Karpas-422 (cell line): ENCODE results near the gene DBNL. TPM values are rescaled to one million over a fixed set of nuclear protein-coding genes. Genes with fewer than 3 reads are reported as not detected.

Experiments used
- DNase-seq: peaks from one replicate; pipeline ENCODE4 v3.0.0-alpha.2; 2015
- H2AFZ ChIP-seq: fragments of 200-600 bp; sonication (generic); 2 replicates; pipeline ENCODE4 v1.6.1; 2014; ENCODE audit warnings: antibody characterized with exemption, low read length, mixed read lengths
- H3K27ac ChIP-seq: fragments of 200-600 bp; sonication (generic); 2 replicates; pipeline ENCODE4 v1.5.1; 2014; ENCODE audit warnings: mild to moderate bottlenecking, low read length, moderate library complexity
- H3K27me3 ChIP-seq: fragments of 200-600 bp; sonication (generic); 2 replicates; pipeline ENCODE4 v1.6.1; 2014; ENCODE audit warnings: low read length, mixed read lengths
- H3K36me3 ChIP-seq: fragments of 200-600 bp; sonication (generic); 2 replicates; pipeline ENCODE4 v1.6.1; 2014; ENCODE audit warnings: low read length, mixed read lengths; ENCODE audit not compliant: insufficient read depth
- H3K4me1 ChIP-seq: fragments of 200-600 bp; sonication (generic); 2 replicates; pipeline ENCODE4 v1.6.1; 2014; ENCODE audit warnings: mild to moderate bottlenecking, low read length, mixed read lengths
- H3K4me2 ChIP-seq: fragments of 200-600 bp; sonication (generic); 2 replicates; pipeline ENCODE4 v1.6.1; 2014; ENCODE audit warnings: low read length, low read depth, mild to moderate bottlenecking; ENCODE audit not compliant: poor library complexity, severe bottlenecking
- H3K4me3 ChIP-seq: fragments of 200-600 bp; sonication (generic); 2 replicates; pipeline ENCODE4 v1.5.1; 2014; ENCODE audit warnings: mild to moderate bottlenecking, antibody characterized with exemption, low read length, mixed read lengths
- H3K79me2 ChIP-seq: fragments of 200-600 bp; sonication (generic); 2 replicates; pipeline ENCODE4 v1.6.1; 2014; ENCODE audit warnings: mild to moderate bottlenecking, low read length, mixed read lengths
- H3K9ac ChIP-seq: fragments of 200-600 bp; sonication (generic); 2 replicates; pipeline ENCODE4 v1.6.0; 2014; ENCODE audit warnings: low read length
- H3K9me2 ChIP-seq: fragments of 200-600 bp; sonication (generic), shearing (Covaris generic); replicated peaks from 2 replicates; pipeline ENCODE4 v1.6.0; 2014; ENCODE audit warnings: mild to moderate bottlenecking, low read length, moderate library complexity; ENCODE audit not compliant: insufficient read depth
- H3K9me3 ChIP-seq: fragments of 300-700, 200-600 bp; sonication (generic); 2 replicates; pipeline ENCODE4 v1.6.1; 2014; ENCODE audit warnings: low read length, mixed read lengths
- H4K20me1 ChIP-seq: fragments of 200-600 bp; sonication (generic); 2 replicates; pipeline ENCODE4 v1.6.1; 2014; ENCODE audit warnings: mild to moderate bottlenecking, antibody characterized with exemption, low read length, low read depth; ENCODE audit not compliant: insufficient read depth
- total RNA-seq: library from RNA; depleted of rRNA; stranded (reverse); fragments of >200 nt; shearing (Covaris generic); gene quantifications from 2 replicates; pipeline ENCODE4 v1.2.3, GENCODE V29; 2014; ENCODE audit warnings: low replicate concordance

Gene DBNL
- total RNA-seq, 1 experiment from 2014 or later = 116 TPM

DNA sequence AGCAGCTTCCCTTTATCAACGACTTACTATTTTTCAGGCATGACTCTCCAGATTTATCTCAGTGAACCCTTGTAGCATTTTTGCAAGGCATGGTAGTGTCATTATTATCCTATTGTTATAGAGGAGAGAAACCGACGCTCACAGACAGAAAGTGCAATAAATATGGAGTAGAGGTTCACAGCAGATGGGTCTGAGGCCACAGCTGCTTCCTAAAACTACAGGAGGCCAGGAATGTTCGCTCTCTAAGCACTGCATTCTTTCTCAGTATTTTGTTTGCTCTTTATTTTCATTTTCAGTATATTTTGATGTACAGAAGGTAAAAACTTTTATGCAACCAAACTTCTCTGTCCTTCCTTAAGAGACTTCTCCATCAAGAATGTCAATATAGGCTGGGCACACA, 55.2 kb downstream of the DBNL start:
- Histone ChIP-seq H3K79me2 (no peaks in the 10 kb centered on the region), H3K9me3 (no peaks in the 10 kb centered on the region), H3K36me3 (no peaks in the 10 kb centered on the region), H3K4me1 (peaks cover 57% of the 10 kb centered on the region), H2AFZ (no peak overlapping the region), H3K27ac (peak overlapping the region; percentile 54; the same call in 1 of the 2 replicates), H3K27me3 (no peaks in the 10 kb centered on the region), H3K4me2 (no peak overlapping the region), H3K9ac (no peak overlapping the region), H3K4me3 (no peak overlapping the region), H3K9me2 (no peaks in the 10 kb centered on the region), H4K20me1 (no peaks in the 10 kb centered on the region)
- no peak for DNase-seq

DNA sequence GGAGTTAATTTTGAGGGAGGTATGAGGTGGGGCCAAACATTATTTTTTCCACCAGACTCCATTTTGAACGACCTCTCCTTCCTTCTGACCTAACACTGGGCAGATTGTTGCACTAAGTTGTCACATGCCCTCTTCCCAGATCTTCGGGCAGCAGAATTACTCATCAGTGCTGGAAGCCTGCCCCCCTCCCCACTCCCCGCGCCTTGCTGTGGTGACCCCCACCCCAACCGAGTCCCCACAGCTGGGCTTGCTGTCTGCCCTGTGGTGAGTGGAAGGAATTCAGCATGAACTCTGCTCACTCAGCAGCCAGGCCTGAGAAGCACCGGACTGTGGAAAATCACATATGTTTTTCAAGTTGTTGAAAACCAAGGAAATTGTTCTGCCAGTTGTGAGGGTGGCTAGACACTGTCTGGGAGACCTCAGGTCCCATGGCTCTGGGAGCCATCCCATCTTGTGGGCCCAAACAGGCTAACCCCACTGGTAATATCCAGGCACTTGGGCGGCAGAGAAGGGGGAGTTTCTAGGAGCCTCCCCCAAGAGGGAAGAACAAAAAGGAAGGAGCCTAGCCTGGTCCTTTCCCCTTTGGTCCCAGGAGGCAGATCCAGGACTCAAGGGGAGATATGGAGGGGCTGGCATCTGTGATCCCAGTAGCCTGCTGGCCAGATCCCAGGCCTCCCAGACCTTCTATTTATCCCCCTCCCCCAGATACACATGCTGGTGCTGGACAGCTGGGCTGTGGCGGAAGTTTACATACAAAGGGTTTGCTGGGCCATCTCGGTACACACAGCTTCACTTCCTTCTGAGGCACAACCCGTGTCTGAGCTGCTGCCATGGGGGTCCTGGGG, 56.2 kb downstream of the DBNL start:
- H2AFZ ChIP-seq = peak overlapping the region; percentile 79; the same call in 1 of the 2 replicates
- H3K4me2 ChIP-seq = peak overlapping the region; percentile 35

GRCh38 chr7:44101303-44101965, 56.9 kb downstream of the DBNL start:
- Histone ChIP-seq H3K27me3 (no peaks in the 10 kb centered on the region), H3K79me2 (no peaks in the 10 kb centered on the region), H3K9ac (peak overlapping the region; percentile 15), H3K9me3 (no peaks in the 10 kb centered on the region), H3K4me2 (peak overlapping the region; percentile 35), H3K27ac (peak overlapping the region; percentile 53; the same call in 1 of the 2 replicates), H2AFZ (peak overlapping the region; percentile 79; the same call in 1 of the 2 replicates), H3K4me1 (peaks cover 45% of the 10 kb centered on the region), H4K20me1 (no peaks in the 10 kb centered on the region), H3K36me3 (no peaks in the 10 kb centered on the region), H3K4me3 (no peak overlapping the region), H3K9me2 (no peaks in the 10 kb centered on the region)
- DNase-seq = no peak

More for the DNA sequence above, 56.2 kb downstream of the DBNL start:
- Histone ChIP-seq H3K4me3 (no peak overlapping the region), H3K9me2 (no peaks in the 10 kb centered on the region), H3K9me3 (no peaks in the 10 kb centered on the region), H4K20me1 (no peaks in the 10 kb centered on the region), H3K4me1 (peaks cover 51% of the 10 kb centered on the region), H3K9ac (peak overlapping the region; percentile 15), H3K27me3 (no peaks in the 10 kb centered on the region), H3K27ac (peak overlapping the region; percentile 53; the same call in 1 of the 2 replicates), H3K36me3 (no peaks in the 10 kb centered on the region), H3K79me2 (no peaks in the 10 kb centered on the region)
- DNase-seq = no peak

DNA sequence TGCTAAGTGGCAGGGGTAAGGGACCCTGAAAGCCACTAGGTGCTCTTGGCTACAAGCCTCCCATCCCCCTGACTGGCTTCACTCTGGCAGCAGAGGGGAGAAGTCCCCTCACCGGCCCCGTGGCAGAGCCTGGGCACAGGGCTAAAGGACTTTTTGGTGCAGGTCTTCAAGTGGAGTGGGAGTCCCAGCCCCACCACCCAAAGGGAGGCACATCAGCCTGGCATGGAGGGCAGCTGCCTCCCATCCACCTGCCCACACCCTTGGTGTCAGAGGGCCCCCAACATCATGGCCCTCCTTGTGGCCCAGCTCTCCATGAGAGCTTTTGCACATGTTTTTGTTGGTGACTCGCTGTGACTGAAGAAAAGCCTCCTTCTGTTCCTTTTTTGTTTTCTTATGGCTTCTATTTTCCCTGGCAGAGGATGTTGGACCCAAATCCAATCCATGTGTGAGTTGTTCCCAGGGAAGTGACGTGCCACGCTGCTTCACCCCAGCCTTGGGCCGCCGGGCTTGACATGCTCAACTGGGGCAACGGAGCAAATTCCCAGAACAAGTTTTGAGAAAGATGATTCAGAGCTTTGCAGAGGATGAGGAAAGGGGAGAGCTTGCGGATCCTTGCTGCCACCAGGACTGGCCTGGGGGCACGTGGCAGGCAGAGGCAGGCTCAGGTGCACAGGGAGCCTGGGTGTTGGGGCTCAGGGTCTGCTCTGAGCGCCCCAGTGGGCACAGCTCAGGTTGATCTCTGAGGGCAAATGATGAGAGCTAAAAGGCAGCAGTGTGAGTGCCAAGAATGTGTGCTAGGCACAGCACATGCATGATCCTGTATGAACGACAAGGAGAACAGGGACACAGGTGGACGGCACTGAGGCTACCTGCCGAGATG, 57.7 kb downstream of the DBNL start:
- no peak overlapping the region for H3K27ac ChIP-seq
- no peaks in the 10 kb centered on the region for H4K20me1 ChIP-seq
- H3K9me2 ChIP-seq = no peaks in the 10 kb centered on the region
- no peak overlapping the region for H3K4me3 ChIP-seq
- H3K9ac ChIP-seq = no peak overlapping the region
- H3K27me3 ChIP-seq = no peaks in the 10 kb centered on the region
- H2AFZ ChIP-seq = no peak overlapping the region
- no peak overlapping the region for H3K4me2 ChIP-seq
- no peaks in the 10 kb centered on the region for H3K9me3 ChIP-seq
- DNase-seq = no peak
- H3K79me2 ChIP-seq = no peaks in the 10 kb centered on the region
- peaks cover 37% of the 10 kb centered on the region for H3K4me1 ChIP-seq
- H3K36me3 ChIP-seq = no peaks in the 10 kb centered on the region

DNA sequence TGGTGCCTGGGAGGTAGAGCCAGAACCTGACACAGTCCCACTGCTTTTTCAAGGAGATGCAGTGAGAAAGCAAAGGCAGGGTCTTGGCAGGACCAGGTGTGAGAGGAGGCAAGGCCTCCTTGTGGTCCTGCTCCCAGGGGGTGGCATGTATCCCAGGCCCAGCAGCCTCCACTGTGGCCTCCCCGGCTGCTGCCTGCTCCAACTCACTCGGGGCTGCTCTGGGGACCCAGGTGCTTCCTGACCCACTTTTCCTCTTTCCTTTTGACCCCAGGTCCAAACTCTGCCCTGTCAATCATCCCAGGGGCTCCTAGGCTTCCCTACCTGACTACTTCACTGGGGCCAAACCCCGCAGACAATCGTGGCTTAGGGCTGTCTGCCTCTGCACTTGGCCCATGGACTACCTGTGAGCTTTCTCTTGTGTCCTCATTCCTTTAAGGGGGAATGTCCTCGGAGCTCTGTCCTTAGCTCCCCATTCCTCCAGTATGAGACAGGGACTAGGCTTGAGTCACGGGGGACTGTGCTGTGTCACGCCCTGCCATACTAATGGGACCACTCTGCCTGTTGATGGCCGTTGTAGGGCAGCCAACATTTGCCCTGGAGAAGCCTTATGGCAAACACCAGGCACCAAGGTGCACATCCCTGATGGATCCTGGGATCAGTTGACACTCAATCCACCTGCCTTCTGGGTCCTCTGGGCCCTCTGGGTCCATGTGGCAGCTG, 58.5 kb downstream of the DBNL start:
- DNase-seq = no peak
- no peak overlapping the region for H3K27ac ChIP-seq
- H3K4me1 ChIP-seq = peaks cover 29% of the 10 kb centered on the region
- H3K4me2 ChIP-seq = no peak overlapping the region
- no peaks in the 10 kb centered on the region for H3K36me3 ChIP-seq
- H4K20me1 ChIP-seq = no peaks in the 10 kb centered on the region
- H3K27me3 ChIP-seq = no peaks in the 10 kb centered on the region
- H2AFZ ChIP-seq = no peak overlapping the region
- H3K9ac ChIP-seq = no peak overlapping the region
- no peaks in the 10 kb centered on the region for H3K9me3 ChIP-seq
- H3K79me2 ChIP-seq = no peaks in the 10 kb centered on the region
- no peaks in the 10 kb centered on the region for H3K9me2 ChIP-seq
- H3K4me3 ChIP-seq = no peak overlapping the region

DNA sequence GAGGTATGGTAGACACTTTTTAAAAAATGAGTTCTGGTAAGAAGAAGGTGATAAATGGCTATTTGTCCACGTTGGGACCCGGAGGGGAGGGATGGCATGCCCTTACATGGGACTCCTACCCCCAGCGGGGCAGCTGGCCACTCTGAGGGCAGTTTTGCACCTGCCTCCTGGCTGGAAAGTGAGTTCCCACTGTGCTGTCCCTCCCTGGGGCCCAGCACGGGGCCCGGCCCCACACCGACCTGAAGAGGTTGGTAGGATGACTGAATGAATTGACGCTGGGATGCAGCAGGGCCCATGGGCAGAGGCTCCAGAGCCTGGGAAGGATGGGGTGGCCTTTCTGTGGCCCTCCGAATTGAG, 59.0 kb downstream of the DBNL start:
- no peak overlapping the region for H2AFZ ChIP-seq

DNA sequence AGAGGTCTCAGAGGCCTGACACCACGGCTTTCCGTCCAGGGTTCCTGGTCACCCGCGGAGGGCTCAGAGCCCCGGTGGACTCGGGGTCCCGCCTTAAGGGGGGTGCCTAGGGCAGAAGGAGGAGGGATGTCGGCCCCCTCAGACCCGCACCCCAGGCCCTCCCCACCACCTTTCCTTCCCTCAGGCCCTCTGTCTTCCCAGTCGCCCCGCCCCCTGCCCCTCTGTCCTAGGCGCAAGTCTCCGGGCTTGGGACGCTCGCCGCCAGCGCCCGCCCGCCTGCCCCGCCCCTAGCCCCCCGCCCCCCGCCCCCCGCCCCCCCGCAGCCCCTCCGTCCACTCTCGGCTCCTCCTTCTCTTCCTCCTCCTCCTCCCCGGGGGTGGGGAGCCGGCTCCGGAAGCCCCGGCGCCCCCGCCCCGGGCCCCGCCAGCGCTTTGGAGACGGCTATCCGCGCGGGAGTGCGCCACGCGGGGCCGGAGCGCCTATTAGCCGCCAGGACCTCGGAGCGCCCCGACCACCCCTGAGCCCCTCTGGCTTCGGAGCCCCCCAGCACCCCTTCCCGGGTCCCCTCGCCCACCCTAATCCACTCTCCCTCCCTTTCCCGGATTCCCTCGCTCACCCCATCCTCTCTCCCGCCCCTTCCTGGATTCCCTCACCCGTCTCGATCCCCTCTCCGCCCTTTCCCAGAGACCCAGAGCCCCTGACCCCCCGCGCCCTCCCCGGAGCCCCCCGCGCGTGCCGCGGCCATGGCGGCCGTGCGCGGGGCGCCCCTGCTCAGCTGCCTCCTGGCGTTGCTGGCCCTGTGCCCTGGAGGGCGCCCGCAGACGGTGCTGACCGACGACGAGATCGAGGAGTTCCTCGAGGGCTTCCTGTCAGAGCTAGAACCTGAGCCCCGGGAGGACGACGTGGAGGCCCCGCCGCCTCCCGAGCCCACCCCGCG, 59.7 kb downstream of the DBNL start, which contains the start of gene AEBP1:
TSS of gene AEBP1 (plus strand) at position 423 of the 937 bp plus-strand sequence. CDS start at position 744, 321 bp downstream.
- H3K27ac ChIP-seq = no peak within 1 kb of the TSS
- no peak within 1 kb of the TSS for H3K4me2 ChIP-seq
- H2AFZ ChIP-seq = no peak within 1 kb of the TSS
- no peaks in the 10 kb centered on the region for H3K79me2 ChIP-seq
- H3K4me3 ChIP-seq = no peak within 1 kb of the TSS
- no peaks in the 10 kb centered on the region for H4K20me1 ChIP-seq
- no peak within 1 kb of the TSS for H3K9ac ChIP-seq
- no peaks in the 10 kb centered on the region for H3K27me3 ChIP-seq
- no peak for DNase-seq
- peaks cover 23% of the 10 kb centered on the region for H3K4me1 ChIP-seq
- no peaks in the 10 kb centered on the region for H3K36me3 ChIP-seq
- H3K9me3 ChIP-seq = no peaks in the 10 kb centered on the region
- no peaks in the 10 kb centered on the region for H3K9me2 ChIP-seq

More for the DNA sequence above, 59.0 kb downstream of the DBNL start:
- H3K36me3 ChIP-seq = no peaks in the 10 kb centered on the region
- no peak overlapping the region for H3K27ac ChIP-seq
- peaks cover 24% of the 10 kb centered on the region for H3K4me1 ChIP-seq
- no peaks in the 10 kb centered on the region for H4K20me1 ChIP-seq
- H3K4me3 ChIP-seq = no peak overlapping the region
- H3K9ac ChIP-seq = no peak overlapping the region
- H3K27me3 ChIP-seq = no peaks in the 10 kb centered on the region
- DNase-seq = no peak
- no peaks in the 10 kb centered on the region for H3K9me3 ChIP-seq
- H3K9me2 ChIP-seq = no peaks in the 10 kb centered on the region
- H3K79me2 ChIP-seq = no peaks in the 10 kb centered on the region
- no peak overlapping the region for H3K4me2 ChIP-seq
